HG03097 (cell line): Measurements from ENCODE around the gene SMARCA2.

Experiments used
- ATAC-seq: cut with Tn5 transposase; IDR thresholded peaks from one replicate; pipeline ENCODE4 v1.9.1; 2021; ENCODE audit not compliant: unreplicated experiment, low FRiP score

Gene SMARCA2

DNA sequence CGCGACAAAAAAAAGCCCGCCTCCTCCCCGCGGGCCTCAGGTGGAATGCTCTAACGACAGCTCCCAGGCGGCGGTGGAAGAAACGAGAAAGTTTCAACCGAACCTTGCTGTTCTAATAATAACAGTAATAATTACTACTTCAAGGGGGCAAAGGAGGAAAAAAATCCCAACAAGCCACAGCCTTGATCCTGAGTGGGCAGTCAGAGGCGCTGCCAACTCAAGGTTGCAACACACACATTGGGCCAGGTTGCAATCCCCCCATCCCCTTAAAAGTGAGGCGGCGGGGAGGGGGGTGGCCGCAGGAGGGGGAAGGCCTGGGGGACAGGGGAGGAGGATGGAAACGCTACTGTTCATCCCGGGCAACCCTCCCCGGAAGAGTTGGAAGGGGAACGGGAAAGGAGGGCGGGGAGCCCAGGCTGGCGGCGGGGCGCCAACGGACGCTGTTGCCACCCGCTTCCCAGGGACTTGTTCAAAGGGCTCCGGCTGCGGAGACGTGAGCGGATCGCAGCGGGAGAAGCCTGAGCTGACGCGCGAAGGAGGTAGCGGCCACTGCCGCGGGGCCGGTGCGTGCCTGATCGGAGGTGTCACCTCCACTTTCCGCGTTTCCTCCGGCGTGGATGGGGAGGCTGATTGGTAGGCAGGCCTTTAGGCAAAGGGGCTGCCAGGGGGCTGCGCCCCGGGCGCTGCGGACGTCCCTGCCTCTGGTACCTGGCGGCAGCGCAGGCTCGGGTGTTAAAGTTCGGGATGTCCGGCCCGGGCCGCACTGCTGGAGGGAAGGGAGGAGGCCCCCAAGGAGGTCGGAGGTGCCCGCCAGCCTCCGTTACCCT lies 647 bp downstream of the SMARCA2 start:
- ATAC-seq: no peak

DNA sequence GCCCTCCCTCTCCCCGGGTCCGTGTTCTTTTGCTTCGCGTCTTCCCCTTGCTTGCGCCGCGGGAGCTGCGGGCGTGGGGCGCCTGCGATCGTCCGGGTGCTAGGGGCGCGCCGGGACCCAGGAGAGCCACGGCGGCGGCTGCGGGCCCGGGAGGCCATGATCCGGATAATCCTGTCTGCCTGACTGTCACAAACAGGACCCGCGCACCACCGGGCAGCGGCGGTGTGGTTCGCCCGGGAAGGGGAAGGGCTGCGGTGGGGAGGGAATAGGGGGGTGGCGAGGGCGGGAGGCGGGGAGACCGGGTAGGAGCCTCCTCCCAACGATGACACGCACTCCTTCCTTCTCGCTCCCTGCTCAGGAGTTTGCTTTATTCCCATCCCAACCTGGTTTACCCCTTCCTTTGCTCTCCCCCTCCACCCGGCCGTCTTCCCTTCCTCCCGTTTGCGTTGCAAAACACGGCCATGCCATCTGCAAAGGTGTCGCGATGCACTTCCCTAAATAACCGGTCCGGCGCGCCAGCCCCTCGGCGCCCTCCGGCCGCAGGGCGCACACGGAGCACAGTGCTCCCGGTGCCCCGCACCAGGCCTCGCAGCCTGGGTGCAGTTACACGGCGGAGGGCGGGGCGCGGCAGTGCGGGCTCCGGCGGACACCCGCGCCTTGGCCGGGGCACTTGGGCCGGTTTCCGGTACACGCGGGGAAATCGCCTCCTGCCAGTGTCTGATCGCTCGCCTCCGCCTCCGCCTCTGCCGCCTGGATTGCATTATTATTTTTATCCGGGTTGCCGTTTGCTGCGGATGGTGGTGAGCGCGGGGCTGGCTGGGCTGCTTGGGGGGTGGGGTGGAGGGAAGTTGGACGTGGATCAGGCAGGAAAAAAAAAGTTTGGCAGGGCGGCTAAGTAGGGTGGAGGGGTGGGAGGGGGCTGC lies 1.5 kb downstream of the SMARCA2 start:
- ATAC-seq: no peak

DNA sequence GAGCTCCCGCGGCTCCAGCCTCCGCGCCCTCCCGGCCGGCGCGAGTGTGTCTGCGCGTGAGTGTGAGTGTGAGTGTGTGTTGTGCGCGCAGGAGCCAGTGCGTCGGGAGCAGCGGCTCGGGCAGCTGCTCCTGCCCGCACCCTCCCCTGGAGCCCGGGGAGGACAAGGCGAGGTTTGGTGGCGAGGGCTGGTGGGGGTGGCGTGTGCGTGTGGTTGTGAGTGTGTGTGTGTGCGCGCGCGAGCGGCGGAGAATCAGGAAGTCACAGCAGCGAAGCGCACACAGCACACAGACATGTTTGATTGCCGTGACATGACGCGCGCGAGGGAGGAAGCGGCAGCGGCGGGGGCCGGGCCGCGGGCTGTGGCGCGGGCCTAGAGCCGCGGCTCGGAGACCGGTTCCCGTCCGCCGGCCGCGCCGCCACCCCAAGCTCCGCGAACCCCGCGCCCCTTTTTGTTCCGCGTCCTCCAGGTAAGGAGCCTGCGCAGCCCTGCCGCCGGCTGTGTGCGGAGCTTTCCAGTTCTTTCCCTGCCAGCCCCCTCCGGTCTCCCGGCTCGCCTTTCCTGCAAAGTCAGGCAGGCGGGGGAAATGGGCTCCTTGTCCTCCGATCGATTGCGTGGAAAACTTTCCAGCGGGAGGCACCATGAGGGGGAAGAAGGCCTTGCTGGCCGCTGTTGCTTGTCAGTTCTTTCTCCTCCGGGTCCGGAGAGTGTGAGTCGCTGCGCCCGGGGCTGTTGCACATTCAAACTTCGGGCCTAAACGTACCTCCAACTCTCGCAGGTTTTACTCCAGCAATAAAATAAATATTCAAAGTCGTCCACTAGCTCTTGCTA lies 2.4 kb downstream of the SMARCA2 start:
- peak; percentile 21 for ATAC-seq

DNA sequence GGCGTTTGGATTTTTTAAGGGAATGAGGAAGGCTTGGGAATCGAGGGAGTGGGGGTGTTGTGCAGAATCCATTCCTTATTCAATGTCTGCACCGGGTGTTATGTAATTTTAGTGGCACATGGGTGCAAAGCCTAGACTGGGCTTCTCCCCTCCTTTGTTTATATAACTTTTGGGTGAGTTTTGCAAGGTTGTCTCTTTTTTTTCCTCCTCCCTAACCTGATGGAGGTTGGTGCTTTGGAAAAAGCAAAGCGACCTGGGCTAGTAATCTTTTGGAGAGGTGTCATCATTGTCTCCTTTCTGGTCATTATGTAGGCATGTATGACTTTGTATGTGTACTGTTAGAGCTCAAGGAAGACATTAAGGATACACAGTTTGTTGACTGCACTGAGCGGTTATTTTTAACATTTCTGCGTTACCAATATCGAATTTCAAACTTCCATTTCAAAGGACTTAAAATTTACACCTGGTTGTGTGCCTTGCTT lies 3.1 kb downstream of the SMARCA2 start:
- ATAC-seq: no peak

DNA sequence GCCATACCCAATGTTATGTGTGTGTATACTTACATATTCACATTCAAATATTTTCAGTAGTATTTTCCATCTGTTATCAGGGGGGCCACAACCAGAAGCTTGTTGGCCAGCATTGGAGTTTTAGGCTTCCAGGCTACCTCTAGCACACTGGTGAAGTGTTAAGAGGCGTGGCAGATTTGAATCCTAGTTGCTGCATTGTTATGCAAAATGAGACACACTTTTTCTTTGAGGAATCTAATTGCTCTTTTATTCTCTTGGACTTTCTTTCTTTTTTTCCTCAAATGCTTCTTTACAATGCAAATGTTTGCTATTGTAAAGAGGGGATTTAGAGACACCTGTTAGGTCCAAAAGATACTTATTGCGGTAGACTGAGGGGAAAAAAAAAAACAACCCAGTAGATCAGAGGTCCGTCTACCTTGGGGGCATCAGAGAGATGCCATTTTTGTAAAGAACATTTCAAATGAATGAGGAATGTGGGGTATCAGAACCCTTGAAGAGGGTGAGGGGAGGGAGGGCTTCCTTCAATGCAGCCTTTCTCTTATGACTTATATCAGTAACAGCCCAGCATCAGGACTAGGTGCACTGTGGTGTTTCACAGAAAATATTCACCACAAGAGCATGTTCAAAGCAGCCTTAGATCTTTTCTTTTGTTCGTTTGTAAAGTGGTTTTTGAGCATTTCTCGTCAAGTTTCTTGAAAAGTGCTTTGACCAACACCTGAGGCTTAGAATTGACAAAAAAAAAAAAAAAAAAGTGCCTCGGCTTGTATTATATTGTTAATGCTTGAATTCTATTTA lies 3.8 kb downstream of the SMARCA2 start:
- no peak for ATAC-seq

DNA sequence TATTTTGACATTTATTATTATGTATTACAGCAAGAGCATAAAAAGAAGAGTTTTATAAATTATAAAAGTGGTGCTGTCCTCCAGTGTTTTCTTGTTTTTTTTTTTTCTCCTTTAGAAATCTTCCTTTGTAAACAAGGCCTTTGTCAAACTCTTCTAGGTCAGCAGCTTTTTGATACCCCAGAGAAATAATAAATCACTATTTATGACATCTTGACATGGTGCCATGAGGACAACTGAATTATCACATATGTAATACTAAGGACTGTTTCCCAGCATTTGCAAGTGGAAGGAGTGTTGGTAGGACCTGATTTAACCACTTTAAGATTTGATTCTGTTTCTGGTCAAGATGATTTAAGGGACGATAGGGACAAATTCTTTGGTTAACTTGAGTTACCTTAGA lies 4.6 kb downstream of the SMARCA2 start:
- ATAC-seq: no peak

DNA sequence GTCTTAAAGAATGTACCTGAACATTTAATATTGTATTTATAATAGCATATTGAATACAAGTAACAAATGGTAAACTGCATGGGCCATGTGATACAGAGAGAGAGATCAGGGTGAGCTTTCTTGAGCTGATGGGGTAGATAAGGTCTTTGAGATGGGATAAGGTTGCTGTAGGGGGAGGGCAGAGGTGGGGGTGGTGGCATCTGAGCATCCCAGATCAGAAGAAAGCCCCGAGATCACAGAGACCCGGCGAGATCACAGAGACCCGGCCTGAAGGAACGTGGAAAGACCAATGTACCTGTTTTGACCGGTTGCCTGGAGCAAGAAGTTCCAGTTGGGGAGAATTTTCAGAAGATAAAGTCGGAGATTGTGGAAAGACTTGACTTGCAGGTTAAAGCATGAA lies 6.6 kb downstream of the SMARCA2 start:
- no peak for ATAC-seq

DNA sequence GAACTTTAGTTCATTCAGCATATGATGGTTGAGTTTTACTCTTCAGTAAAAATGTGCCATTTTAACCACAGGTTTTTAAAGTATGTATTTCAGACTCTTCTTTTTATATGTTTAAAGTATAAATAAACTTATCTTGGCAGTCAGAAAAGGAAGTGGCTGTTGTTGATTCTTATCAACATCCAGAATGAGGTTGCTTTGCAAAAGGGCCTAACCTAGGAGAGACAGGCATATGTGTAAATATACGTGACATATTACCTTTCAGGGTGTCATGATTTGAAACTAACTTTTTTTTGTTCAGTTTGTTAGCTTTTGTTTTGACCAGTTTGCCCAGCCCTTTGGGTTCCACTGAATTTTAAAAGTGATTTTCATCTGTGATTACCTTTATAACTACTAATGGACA lies 7.4 kb downstream of the SMARCA2 start:
- no peak for ATAC-seq

DNA sequence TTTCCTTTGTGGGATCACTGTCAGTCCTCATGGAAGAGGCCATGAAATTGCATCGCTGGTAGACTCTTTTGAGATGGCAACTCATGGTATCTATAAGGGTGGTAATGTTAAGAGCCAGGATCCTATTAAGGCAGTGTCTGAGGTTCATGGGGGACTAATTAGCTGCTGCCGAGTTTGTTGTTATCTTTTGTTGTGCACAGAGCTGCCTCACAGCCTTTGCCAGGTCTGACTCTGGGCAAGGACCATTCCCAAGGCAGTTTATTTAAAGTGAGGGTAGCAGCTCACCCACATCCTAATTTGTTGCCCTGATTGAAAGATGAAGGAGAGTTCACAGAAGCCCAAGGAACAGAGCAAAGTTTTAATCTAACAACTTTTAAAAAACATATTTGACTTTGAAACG lies 7.9 kb downstream of the SMARCA2 start:
- ATAC-seq: no peak

DNA sequence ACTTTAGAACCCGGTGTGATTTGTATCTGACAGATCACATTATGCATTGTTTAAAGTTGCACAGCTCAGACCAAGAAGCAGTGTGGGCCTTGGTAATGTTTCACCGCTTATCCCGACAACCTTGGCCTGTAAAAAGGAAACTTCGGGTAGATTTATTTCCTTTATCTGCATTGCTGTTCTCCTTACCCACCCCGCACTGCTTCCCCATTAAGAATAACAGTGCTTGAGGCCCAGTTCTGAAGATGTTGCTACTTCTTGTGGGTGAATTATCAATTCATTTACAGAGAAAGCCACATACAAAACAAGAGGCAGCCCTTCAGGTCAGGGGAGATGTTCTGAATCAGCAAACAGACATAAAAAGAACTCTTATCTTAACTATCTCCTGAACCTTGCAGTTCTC lies 8.4 kb downstream of the SMARCA2 start:
- ATAC-seq: peak; percentile 57

DNA sequence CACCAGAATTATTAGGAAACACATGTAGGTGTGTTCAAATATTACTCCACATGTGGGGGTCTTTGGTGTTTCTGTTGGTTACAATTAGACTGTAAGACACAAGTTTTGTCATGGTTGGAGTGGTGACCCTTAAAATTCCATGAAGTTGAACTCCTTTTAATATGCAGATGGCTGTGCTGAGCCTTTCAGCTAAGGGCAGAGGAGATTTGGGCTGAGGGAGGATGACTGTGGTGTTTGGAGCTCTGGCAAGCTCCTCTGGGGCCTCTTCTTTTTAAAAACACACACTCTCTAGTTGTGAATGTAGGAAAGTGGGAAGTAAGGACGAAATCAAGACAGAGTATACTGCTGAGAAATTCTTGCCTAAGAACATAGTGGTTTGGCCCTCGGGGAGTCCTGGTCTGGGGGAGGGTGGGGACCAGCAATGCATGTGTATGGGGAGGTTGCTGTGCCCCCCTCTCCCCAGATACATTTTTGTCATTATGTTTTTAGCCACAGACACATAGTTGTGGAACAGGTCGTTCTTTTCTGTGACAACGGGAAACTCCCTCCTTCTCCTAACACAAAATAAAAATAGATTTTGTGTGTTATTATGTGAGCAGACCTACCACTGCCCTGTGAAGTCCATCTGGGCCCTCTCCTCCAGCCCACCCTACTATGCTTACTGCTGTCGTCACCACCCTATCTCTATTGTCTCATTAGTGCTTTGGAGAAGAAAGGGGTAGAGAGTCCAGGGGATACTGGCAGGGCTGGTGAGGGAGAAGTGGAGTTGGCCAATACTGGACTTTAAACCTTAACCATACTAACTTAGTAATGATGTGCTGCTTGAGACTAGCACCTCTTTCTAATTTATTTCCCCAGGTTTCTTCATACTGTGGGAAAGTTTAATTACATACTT lies 10.0 kb downstream of the SMARCA2 start:
- ATAC-seq: no peak

DNA sequence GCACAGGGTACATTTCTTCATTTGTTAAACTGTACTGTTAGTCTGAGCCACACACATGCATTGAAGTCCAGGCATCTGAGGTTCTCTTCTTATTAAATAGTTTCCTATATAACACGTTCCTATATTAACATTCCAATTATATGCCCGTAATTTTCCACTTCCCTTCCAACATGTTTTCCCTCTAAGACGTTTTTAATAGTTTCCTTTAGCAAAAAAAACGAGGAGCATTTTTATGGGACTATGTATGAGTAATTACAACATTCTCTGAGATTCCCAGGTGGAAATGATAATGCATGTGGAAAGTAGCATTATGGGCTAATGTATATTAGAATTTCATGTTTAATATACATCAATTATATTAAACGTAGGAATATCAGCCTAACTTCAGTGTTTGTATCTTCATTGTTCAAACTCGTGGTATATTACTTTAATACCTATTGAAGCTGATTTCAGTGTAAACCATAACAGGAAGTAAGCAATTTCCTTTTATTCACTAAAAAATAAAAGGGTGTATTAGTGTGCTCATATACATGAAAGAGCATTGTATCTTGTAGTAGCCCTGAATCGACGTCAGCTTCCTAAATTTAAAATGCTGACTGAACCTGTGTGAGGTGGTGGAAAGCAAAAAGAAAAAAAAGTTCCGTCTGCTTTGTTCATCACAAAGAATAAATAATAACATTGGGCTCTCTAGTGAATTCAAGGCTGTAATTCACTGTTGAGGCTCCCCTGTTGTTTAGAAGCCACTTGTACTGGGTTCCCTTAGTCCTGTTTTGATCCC lies 11.3 kb downstream of the SMARCA2 start:
- no peak for ATAC-seq

DNA sequence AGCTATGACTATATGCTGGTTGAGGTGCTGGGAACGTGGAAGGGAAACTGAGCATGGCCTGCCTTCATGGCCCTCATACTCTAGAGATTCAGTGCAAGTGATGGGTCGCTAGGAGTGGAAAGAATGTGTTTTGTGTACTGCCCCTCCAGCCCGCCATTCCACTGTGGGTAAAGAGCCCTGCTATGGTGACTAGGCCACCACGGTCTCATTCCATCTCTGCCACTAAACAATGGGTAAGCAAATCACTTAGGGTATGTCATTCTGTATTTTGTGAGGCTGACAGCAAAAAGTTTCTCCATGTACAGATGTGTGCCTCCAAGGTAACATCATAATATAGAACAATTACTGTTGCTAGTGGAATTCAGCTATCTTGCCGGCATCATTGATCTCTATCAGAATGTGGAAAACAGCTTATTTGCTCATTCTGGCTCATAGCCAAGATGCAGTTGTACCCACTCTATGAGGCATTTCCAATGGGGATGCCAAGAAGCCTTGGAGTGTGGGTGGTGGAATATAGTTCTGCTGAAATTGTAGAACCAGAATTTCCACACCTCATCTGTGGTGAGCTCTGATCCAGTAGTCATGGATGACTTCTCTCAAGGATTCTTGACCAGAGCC lies 12.5 kb downstream of the SMARCA2 start:
- ATAC-seq: no peak

DNA sequence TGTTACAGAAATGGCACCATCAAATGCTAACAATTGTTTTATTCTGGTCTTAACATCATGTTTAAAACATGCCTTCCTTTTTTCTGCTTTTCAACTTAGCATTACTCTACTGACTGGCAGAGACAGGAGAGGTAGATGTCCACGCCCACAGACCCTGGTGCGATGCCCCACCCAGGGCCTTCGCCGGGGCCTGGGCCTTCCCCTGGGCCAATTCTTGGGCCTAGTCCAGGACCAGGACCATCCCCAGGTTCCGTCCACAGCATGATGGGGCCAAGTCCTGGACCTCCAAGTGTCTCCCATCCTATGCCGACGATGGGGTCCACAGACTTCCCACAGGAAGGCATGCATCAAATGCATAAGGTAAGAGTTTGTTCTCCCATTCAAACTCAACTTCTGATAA lies 13.7 kb downstream of the SMARCA2 start:
- no peak for ATAC-seq

DNA sequence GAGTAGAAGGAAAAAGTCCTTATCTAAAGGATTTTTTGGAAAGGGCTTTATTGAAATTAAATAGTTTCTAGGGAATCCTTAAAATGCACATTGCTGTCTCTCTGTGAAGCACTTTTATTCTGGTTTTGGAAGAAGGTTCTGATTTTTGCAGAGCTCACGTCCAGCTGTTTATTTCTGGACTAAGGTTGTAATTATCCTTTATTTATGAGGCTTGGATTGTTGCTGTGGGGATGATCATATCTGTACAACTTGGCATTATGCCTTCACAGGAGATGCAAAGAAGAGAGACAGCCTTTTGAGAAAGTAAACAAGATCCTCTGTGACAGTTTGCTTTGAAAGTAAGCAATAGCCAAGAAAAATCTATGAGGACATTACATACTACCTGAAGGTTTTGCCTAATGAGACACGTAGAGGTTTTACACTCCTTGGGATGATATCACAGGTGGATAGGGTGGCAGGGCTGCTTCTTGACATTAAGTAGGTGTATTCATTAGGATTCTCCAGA lies 14.6 kb downstream of the SMARCA2 start:
- no peak for ATAC-seq

DNA sequence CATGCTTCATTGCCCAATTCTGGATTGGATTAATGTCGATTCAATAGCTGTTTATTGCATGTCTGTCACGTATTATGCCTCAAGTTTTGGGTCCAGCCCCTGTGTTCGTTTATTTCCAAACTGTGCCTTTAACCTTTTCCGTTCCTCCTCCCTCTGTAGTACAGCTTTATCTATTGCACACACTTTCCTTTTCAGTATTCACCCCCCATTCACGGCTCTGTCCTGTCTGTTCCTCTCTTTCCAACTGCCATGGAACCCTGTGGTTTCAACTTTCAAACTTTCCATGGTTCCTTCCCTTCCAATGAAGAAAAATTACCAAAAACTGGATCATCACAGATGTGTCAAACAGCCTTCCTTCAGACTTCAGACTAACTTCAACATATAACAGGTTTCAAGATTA lies 17.1 kb downstream of the SMARCA2 start:
- no peak for ATAC-seq

DNA sequence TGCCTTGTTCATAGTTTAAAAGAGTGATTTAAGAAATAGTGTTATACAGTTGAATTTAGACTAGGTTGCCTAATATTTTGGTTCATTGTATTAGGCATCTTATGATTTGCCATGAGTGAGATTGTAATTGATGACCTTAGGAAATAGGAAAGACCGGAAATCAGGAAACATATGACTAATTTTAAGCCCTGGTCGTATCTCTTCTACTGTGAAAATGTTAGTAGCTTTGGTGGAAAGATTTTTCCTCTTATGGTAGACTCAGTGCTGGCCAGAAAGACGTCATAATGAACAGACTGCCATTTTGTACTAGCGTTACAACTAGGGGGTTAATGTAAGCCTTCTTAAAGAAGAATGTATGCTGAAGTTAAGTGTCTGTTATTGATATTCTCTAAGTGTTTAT lies 21.7 kb downstream of the SMARCA2 start:
- no peak for ATAC-seq
